ENCODE results near the gene MKLN1.

GRCh38 chr7:131455546-131455945, 127.9 kb downstream of the MKLN1 start:
- TF ChIP-seq CTCF (IDR thresholded peaks at IDR 0.05) (no peak), POLR2AphosphoS5 (IDR thresholded peaks at IDR 0.05) (no peak), POLR2A (IDR thresholded peaks at IDR 0.05) (no peak)
